Loucy (cell line): ENCODE measurements around the gene CIITA.

ENCODE experiments used
- EZH2phosphoT487 ChIP-seq: fragments of 200-600 bp; IDR thresholded peaks from 2 replicates; pipeline ENCODE4 v1.6.1; 2018; ENCODE audit warnings: antibody characterized with exemption, mild to moderate bottlenecking, moderate library complexity, borderline replicate concordance
- TF ChIP-seq, protein P1 (sequence below): fragments of 200-600 bp; sonication (generic); conservative IDR thresholded peaks from 2 replicates; pipeline ENCODE4 v1.5.1; 2014; ENCODE audit warnings: mild to moderate bottlenecking, antibody characterized with exemption, low read length

DNA sequence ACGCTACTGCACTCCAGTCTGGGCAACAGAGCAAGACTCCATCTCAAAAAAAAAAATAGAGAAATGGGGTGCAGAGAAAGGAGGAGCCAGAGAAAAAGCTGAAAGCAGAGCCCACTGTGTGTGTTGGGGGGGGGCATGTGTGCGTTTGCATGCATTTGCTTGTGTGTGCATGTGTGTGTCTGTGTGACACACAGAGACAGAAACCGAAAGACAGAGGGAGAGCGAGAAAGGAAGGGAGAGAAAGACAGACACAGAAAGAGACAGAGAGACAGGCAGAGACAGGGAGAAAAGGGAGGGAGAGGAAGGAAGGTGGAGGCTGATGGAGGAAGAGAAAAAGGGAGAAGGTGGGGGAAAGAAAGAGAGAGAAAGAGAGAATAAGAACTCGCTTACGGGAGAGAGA is 9.8 kb upstream of the CIITA start:
- TF ChIP-seq, protein P1, sequence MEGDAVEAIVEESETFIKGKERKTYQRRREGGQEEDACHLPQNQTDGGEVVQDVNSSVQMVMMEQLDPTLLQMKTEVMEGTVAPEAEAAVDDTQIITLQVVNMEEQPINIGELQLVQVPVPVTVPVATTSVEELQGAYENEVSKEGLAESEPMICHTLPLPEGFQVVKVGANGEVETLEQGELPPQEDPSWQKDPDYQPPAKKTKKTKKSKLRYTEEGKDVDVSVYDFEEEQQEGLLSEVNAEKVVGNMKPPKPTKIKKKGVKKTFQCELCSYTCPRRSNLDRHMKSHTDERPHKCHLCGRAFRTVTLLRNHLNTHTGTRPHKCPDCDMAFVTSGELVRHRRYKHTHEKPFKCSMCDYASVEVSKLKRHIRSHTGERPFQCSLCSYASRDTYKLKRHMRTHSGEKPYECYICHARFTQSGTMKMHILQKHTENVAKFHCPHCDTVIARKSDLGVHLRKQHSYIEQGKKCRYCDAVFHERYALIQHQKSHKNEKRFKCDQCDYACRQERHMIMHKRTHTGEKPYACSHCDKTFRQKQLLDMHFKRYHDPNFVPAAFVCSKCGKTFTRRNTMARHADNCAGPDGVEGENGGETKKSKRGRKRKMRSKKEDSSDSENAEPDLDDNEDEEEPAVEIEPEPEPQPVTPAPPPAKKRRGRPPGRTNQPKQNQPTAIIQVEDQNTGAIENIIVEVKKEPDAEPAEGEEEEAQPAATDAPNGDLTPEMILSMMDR: no peak
- TF ChIP-seq EZH2phosphoT487: no peak
